Transverse colon (tissue), 4 donors: ENCODE measurements around the gene YWHAG. TPM values are rescaled to one million over a fixed set of nuclear protein-coding genes. Genes with fewer than 3 reads are reported as not detected.

Experiments
- DNase-seq: peaks from one replicate; pipeline ENCODE4 v3.0.0-alpha.2; 2019
- H3K27ac ChIP-seq, 4 donors: fragments of 200-600 bp; sonication (generic); 2 replicates each; pipeline ENCODE4 v1.5.1; 2016 to 2018; ENCODE audit warnings: inconsistent platforms in 4 of 4
- H3K27me3 ChIP-seq: fragments of 200-600 bp; sonication (generic); 2 replicates; pipeline ENCODE4 v1.5.1; 2017; ENCODE audit warnings: inconsistent platforms
- H3K36me3 ChIP-seq, 4 donors: fragments of 200-600 bp; sonication (generic); 2 replicates each; pipeline ENCODE4 v1.5.1; 2017 to 2019; ENCODE audit warnings: inconsistent platforms in 4 of 4
- H3K4me1 ChIP-seq, 4 donors: fragments of 200-600 bp; sonication (generic); 2 replicates each; pipeline ENCODE4 v1.5.1; 2017 to 2020; ENCODE audit warnings: inconsistent platforms in 4 of 4
- H3K4me3 ChIP-seq, 4 donors: fragments of 200-600 bp; sonication (generic); 1 replicate in 1 of 4; 2 replicates in 3 of 4; pipeline versions ENCODE4 v1.5.1 to v1.6.1; 2017 to 2019; ENCODE audit warnings: inconsistent platforms in 4 of 4
- H3K9me3 ChIP-seq, 2 donors: fragments of 200-600 bp; sonication (generic); 2 replicates each; pipeline ENCODE4 v1.5.1; 2017 to 2019; ENCODE audit warnings: inconsistent platforms in 2 of 2
- CTCF ChIP-seq, 5 experiments: fragments of 200-600 bp in 3 of 5; fragments of 450-650 bp in 2 of 5; sonication (generic) in 3 of 5; IDR thresholded peaks; 1 replicate in 2 of 5; 2 replicates in 3 of 5; pipeline ENCODE4 v1.5.1; 2016 to 2017; ENCODE audit warnings: antibody characterized with exemption in 5 of 5, inconsistent platforms in 3 of 5, mild to moderate bottlenecking in 2 of 5, moderate library complexity in 1 of 5
- EP300 ChIP-seq: sonication (generic); formaldehyde crosslinking; IDR thresholded peaks from one replicate; pipeline ENCODE4 v1.6.1; 2017; ENCODE audit warnings: antibody characterized with exemption, low read depth
- POLR2A ChIP-seq: fragments of 450-650 bp; IDR thresholded peaks from one replicate; pipeline ENCODE4 v1.6.1; 2016; ENCODE audit warnings: antibody characterized with exemption, mild to moderate bottlenecking, moderate library complexity
- POLR2AphosphoS5 ChIP-seq, 3 donors: sonication (generic); formaldehyde crosslinking; IDR thresholded peaks; one replicate each; pipeline ENCODE4 v1.6.1; 2016; ENCODE audit warnings: antibody characterized with exemption in 3 of 3
- WGBS, 2 donors: methylation state at CpG; one replicate each; pipeline ENCODE4 v1.1.5; 2018; ENCODE audit warnings: low coverage in 1 of 2; 5-methylcytosine and 5-hydroxymethylcytosine counted together
- in situ Hi-C, 4 donors: fragments of 200-750 bp; cut with MboI; loops; one replicate each; pipeline versions ENCODE4 v1.15.0 to v1.15.1; 2017; ENCODE audit warnings: low sequenced_read_pairs in 3 of 4, low pct_ligation_motif_present in 1 of 4, low pct_unique_long_range_greater_than_20kb in 1 of 4
- intact Hi-C: fragments of 100-400 bp; cut with DNase I; formaldehyde crosslinking; loops from one replicate; pipeline ENCODE4 v1.15.1; 2023; ENCODE audit warnings: low total_unique reads
- total RNA-seq, 4 donors: library from RNA; depleted of rRNA; stranded (reverse); fragments of >200 nt; gene quantifications; one replicate each; pipeline ENCODE4 v1.1.0, GENCODE V29; 2016

Gene YWHAG
- 10 to 100 TPM; 35.9 to 71.6 (median 48.2) TPM for total RNA-seq

GRCh38 chr7:76358481-76359110 lies at the start of gene YWHAG:
Gene YWHAG, minus strand, starts transcription at chr7:76358991. Its CDS starts 183 bp downstream, at chr7:76358808.
- Histone ChIP-seq H3K36me3 (no peaks in the 10 kb centered on the region), H3K9me3 (no peaks in the 10 kb centered on the region), H3K4me3 (peak within 1 kb of the TSS; percentile 83 to 99 (median 96)), H3K27me3 (no peaks in the 10 kb centered on the region), H3K4me1 (peaks cover 10 to 38% (median 28%) of the 10 kb centered on the region in 4 donors), H3K27ac (peak within 1 kb of the TSS; percentile 99 to 100 (median 100))
- intact Hi-C loops, result loop anchor here (5.0 kb wide), 1 partner anchor 41 kb away; no protein-coding TSS in a partner anchor
- DNase-seq, result peak; percentile 92
- WGBS, 2 donors, result 0% methylated on average over 32 of the region's 80 CpGs; no CpG with 5 or more reads in 1 of the 2 donors
- TF ChIP-seq CTCF (IDR thresholded peaks at IDR 0.05) (no peak), POLR2A (peak; percentile 99), POLR2AphosphoS5 (IDR thresholded peaks at IDR 0.05) (peak; percentile 99 to 100 (median 100))
- in situ Hi-C loops, result no loop called here

GRCh38 chr7:76408121-76408560 lies 49.4 kb upstream of the YWHAG start:
- peaks cover 0 to 17% (median 12%) of the 10 kb centered on the region in 4 donors for H3K4me1 ChIP-seq
- H3K4me3 ChIP-seq, result no peak overlapping the region
- no peaks in the 10 kb centered on the region for H3K36me3 ChIP-seq
- no peaks in the 10 kb centered on the region for H3K9me3 ChIP-seq
- no peak overlapping the region for H3K27ac ChIP-seq
- DNase-seq, result no peak
- intact Hi-C loops (no loop called here), in situ Hi-C loops (no loop called here)
- H3K27me3 ChIP-seq, result no peaks in the 10 kb centered on the region
- TF ChIP-seq CTCF (IDR thresholded peaks at IDR 0.05), result no peak
- TF ChIP-seq POLR2A, result no peak
- TF ChIP-seq EP300, result no peak
- no peak for TF ChIP-seq POLR2AphosphoS5 (IDR thresholded peaks at IDR 0.05)

GRCh38 chr7:76407718-76408117 lies 48.9 kb upstream of the YWHAG start:
- intact Hi-C loops, result no loop called here
- WGBS, 2 donors, result 93% methylated on average over 4 of the region's 4 CpGs; no CpG with 5 or more reads in 1 of the 2 donors
- no peak for TF ChIP-seq EP300
- TF ChIP-seq CTCF (IDR thresholded peaks at IDR 0.05), result no peak
- no peak for TF ChIP-seq POLR2AphosphoS5 (IDR thresholded peaks at IDR 0.05)
- no peak for TF ChIP-seq POLR2A

GRCh38 chr7:76405738-76406137 lies 46.9 kb upstream of the YWHAG start:
- H3K27me3 ChIP-seq, result no peaks in the 10 kb centered on the region
- WGBS, 2 donors, result 88 to 96% methylated on average over 3 to 9 of the region's 9 CpGs
- peaks cover 0 to 18% (median 12%) of the 10 kb centered on the region in 4 donors for H3K4me1 ChIP-seq
- no peak overlapping the region for H3K4me3 ChIP-seq
- TF ChIP-seq CTCF (IDR thresholded peaks at IDR 0.05) (no peak), EP300 (no peak), POLR2AphosphoS5 (IDR thresholded peaks at IDR 0.05) (no peak), POLR2A (no peak)
- H3K27ac ChIP-seq, result no peak overlapping the region
- in situ Hi-C loops, result no loop called here
- H3K36me3 ChIP-seq, result no peaks in the 10 kb centered on the region
- no peak for DNase-seq
- H3K9me3 ChIP-seq, result no peaks in the 10 kb centered on the region
- intact Hi-C loops, result no loop called here

More at GRCh38 chr7:76407718-76408117, 48.9 kb upstream of the YWHAG start:
- Histone ChIP-seq H3K4me3 (no peak overlapping the region), H3K36me3 (no peaks in the 10 kb centered on the region), H3K4me1 (peaks cover 0 to 18% (median 12%) of the 10 kb centered on the region in 4 donors), H3K27me3 (no peaks in the 10 kb centered on the region), H3K27ac (no peak overlapping the region), H3K9me3 (no peaks in the 10 kb centered on the region)
- in situ Hi-C loops, result no loop called here
- DNase-seq, result no peak
